Mucosa of gallbladder (tissue), 1 donor: ENCODE measurements around the gene BAZ1A. TPM values are rescaled to one million over a fixed set of nuclear protein-coding genes. Genes with fewer than 3 reads are reported as not detected.
"Not testable (repeated sequence)": the region's sequence is repeated elsewhere in the genome, so short reads cannot be mapped to it uniquely, and the experiment has no call there.

ENCODE experiments used
- DNase-seq: peaks from one replicate; pipeline ENCODE4 v3.0.0-alpha.2; 2020; ENCODE audit warnings: low spot score
- total RNA-seq: library from RNA; stranded (reverse); gene quantifications from one replicate; pipeline ENCODE4 v1.2.1, GENCODE V29; 2021
- donor health status: DM: no; HTN: no; CAD: no.

Gene BAZ1A
- total RNA-seq, 1 donor from 2014 or later = 22.0 TPM

DNA sequence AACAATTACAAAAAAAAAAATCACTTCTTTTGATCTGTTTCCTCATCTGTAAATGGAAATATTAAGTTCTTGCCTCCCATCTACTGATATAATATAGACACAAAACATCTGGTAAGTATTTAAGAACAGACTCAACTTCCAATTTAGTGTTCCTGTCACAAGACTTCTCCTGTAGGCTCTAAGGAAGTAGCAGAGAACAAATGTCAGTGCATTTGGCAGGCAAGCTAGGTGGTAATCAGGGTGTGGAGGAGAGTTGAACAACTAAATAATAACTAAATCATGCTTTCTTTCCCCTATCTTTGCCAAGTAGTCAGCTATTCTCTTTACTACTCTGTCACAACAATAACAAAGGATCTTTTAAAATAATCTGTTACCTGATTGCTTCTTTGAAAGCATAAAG, 22.1 kb downstream of the BAZ1A start:
- DNase-seq = no peak

DNA sequence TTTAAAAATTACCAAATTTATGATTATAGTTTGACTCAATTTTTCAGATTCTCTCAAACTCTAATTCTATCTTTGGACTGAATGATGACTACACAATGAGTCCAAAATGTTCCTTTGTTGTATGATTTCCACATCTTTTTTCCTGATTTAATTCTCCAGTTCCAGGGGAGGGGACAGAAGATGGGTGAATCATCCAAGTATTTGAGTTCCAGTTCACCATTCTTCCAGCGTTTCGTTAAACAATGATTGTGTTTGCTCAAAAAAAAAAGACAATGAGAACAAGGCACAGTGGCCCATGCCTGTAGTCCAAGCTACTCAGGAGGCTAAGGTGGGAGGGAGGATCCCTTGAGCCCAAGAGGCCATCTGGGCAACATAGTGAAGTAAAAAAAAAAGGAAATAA, 23.8 kb downstream of the BAZ1A start:
- DNase-seq = no peak

DNA sequence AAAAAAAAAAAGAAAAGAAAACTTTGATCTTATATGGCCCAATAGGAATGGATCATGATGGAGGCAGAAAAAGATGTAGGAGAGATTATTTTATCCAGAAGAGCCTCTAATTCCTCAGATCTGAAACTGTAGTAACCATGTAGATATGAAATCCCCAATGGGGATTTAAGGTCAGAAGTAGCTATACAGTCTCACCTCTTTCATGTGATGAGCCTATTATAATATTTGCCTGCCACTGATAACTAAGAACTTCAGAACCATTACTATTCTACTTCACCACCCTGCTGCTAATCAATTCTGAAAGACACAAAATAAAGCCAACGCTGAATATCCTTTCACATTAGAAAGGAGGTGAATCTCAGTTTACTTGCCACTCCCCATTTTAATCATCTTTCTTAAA, 29.3 kb downstream of the BAZ1A start:
- DNase-seq = no peak

DNA sequence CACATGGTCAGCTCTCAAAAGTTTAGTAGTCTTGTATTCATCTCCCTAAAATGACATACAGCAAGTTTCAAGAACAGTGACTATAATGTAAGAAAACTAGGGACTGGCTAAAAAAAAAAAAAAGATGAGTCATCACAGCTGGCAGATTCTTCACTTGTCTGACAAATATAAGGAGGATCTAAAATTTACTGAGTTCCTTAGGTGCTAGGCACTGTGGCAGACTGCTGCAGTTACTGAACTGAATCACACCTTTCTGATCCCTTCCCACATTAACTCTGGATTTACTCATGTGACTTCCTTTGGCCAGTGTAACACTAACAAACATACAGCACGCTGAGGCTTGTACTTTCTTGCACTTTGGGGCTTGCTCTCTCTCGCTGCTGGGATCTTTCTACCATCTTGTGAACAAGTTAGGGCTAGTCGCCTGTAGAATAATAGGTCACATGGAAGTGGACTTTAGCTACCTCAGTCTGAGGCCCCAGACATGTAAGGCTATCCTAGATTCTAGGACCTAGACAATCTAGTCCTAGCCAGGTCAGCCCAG, 32.1 kb downstream of the BAZ1A start:
- DNase-seq = no peak

DNA sequence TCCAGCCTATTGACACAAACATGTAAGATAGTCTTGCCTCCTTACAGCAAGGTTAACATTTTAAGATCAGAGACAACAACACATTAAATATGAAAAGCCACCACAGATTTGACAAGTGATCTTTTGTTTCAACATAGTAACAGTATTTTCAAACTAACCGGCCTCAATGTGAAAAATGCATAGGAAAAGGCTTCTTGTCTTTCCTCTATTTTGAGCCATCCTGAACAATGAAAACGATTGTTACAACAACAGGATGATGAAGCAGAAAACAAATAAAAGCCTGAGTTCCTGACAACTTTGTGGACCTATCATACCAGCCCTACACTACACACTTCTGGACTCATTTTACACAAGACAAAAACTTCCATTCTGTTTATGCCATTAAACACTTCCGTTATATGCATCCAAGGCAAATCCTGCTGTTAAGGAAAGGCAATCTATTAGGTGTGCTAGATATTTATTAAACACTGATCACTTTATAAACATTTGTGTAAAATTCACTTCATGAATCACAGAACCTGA, 37.3 kb downstream of the BAZ1A start:
- DNase-seq = no peak

DNA sequence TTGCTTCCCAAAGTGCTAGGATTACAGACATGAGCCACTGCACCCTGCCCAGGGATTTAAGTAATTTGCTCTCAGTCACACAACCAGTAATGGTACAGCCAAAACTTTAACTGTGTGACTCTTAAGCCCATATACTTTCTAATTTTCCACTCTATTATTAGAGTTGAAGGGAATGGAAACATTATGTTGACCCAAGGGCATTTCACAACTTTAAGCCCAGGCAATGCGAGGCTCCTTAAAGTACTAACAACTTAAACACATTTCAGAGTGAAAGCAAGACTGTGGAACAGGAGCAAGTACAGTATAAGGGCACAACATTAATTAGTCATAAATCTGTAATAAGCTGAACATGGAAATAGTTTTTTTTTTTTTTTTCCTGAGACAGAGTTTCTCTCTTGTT, 39.8 kb downstream of the BAZ1A start:
- DNase-seq = no peak

DNA sequence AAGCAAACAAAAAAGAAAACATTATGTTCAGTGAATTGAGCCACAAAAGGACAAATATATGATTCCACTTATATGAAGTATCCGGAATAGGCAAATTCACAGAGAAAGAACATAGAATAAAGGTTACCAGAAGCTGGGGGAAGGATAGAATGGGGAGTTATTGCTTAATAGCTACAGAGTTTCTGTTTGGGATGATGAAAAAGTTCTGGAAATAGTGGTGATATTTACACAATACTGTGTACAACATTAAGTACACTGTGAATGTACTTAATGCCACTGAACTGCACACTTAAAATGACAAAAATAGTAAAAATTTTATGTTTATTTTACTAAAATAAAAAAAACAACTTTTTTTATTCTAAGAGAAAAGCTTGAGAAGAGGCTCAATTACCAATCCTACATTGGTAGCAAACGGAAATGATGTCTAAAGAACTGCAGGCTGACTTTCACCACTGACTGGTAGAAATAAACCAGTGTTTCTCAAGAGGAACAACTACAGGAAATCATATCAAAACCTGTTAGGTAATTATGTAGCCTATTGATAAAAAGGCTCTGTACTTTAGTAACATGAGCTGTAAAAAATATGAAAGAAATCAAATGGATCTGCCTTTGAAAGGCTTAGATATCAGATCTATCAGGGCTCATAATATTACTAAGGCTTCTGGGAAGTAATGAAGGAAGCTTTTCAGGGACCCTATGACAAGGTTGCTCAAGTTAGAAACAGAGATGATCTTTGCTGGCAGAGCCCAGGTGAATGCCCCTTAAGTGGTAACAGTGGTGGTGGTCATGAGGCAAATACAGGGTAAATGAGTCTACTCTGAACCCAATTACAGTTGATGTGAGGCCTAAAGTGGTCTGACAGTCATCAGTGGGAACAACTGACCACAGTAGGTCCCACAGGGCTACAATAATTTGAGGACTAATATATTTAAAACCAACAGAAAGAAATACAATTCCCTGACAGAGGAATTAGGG, 41.3 kb downstream of the BAZ1A start:
- no peak for DNase-seq

DNA sequence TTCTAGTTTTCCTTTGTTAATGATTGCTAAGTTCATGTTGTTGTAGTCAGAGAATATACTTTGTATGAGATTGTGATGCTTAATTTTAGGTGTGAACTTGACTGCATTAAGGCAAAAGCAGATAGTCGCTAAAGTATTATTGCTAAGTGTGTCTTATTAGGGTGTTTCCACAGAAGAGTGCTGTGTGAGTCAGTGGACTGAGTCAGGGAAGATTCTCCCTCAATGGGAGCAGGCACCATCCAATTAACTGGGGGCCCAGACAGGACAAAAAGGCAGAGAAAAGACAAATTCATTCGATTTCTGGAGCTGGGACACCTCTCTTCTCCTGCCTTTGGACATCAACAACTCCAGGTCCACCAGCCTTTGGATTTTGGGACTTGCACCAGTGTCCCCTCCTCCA, 48.5 kb downstream of the BAZ1A start:
- DNase-seq = no peak

DNA sequence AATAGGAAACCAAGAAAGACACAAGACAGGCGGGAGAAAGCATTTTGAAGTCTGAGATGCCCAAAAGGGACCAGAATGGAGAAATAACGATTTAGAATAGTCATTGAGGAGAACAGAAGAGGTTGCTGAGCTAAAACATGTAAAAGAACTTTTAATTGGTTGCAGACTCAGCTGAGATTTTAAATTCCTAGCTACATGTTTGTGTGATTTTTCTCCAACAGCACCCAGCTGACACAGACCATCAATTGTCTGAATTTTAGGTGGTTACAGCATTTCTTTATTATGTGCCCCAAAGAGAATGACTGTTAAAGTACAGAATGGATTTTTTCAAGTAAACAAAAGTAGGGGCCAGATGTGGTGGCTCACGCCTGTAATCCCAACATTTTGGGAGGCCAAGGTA, 50.3 kb downstream of the BAZ1A start:
- DNase-seq = no peak

DNA sequence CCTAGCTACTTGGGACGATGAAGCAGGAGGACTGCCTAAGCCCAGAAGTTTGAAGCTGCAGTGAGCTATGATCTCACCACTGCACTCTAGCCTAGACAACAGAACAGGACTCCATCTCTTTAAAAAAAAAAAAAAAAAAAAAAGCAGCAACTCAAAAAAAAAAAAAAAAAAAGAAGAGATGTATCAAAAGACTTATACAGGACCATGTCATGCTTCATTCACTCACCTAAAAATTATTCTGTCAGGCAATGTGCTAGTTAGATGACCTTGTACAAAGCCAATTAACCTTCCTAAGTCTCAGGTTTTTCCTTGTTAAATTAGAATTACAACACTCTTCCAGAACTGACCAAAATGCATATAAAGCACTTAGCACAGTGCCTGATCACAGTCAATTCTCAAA, 50.9 kb downstream of the BAZ1A start:
- no peak for DNase-seq

DNA sequence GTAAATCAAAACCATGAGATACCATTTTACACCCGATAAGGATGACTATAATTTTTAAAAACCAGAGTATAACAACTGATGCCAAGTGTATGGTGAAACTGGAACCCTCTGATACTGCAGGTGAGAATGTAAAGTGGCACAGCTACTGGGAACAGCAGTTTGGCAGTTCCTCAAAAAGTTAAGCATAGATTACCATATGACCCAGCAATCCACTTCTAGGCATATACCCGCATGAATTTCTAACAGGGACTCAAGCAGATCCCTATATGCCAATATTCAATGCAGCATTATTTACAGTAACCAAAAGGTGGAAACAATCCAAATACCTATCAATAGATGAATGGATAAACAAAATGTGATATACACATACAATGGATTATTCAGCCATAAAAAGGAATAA, 57.4 kb downstream of the BAZ1A start:
- no peak for DNase-seq

DNA sequence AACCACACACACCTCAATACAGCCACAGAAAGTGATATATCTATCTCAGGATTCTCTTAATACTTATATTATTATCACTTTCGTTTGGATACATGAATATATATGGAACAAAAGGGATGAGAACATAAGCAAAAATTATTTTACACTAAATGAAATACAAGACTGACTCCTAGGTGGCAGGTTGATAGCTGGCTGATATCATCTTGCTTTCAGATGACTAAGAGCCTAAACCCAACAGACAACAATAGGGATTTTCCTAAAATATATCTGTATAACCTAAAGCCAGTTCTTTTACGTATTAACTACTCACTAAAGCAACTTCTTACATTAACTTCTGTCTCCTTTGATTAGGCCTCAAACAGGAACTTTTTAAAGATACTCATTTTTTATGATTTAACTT, 65.1 kb downstream of the BAZ1A start:
- no peak for DNase-seq

DNA sequence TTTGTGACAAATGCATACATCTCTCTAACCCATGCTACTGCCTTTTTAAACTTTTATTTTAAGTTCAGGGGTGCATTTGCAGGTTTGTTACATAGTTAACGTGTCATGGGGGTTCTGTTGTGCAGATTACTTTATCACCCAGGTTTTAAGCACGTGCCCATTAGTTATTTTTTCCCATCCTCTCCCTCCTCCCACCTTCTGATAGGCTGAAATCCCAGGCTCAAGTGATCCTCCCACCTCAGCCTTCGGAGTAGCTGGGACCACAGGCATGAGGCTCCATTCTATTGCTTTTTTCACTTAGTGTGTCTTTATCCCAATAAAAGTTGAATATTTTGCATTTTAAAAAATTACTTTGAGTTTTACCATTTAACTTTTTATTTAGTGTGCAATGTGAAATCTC, 68.9 kb downstream of the BAZ1A start:
- DNase-seq = no peak

DNA sequence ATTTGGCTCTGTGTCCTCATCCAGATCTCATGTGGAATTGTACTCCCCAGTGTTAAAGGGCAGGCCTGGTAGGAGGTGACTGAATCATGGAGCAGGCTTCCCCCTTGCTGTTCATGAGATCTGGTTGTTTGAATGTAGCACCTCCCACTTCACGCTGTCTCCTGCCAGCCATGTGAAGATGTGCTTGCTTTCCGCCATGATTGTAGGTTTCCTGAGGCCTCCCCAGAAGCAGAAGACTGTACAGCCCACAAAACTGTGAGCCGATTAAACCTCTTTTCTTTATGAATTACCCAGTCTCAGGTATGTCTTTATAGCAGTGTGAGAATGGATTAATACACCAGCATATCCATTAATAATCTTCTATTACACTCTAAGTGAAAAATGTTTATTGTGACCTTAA, 70.2 kb downstream of the BAZ1A start:
- DNase-seq = no peak

DNA sequence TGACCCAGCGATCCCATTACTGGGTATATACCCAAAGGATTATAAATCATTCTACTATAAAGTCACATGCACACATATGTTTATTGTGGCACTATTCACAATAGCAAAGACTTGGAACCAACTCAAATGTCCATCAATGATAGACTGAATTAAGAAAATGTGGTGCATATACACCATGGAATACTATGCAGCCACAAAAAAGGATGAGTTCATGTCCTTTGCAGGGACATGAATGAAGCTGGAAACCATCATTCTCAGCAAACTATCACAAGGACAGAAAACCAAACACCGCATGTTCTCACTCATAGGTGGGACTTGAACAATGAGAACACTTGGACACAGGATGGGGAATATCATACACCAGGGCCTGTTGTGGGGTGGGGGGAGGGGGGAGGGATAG, 76.3 kb downstream of the BAZ1A start:
- not testable (repeated sequence) for DNase-seq

DNA sequence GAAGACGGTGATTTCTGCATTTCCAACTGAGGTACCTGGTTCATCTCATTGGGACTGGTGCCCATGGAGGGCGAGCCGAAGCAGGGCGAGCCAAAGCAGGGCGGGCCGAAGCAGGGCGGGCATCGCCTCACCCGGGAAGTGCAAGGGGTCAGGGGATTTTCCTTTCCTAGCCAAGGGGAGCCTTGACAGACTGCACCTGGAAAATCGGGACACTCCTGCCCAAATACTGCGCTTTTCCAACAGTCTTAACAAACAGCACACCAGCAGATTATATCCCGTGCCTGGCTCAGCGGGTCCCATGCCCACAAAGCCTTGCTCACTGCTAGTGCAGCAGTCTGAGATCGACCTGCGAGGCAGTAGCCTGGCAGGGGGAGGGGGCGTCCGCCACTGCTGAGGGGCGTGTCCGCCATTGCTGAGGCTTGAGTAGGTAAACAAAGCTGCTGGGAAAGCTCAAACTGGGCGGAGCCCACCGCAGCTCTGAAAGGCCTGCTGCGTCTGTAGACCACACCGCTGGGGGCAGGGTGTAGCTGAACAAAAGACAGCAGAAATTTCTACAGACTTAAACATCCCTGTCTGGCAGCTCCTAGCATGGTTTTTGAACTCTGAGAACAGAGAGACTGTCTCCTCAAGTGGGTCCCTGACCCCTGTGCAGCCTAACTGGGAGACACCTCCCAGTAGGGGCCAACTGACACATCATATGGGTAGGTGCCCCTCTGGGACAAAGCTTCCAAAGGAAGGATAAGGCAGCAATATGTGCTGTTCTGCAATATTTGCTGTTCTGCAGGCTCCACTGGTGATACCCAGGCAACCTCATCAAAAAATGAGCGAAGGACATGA, 77.2 kb downstream of the BAZ1A start:
- DNase-seq = no peak

DNA sequence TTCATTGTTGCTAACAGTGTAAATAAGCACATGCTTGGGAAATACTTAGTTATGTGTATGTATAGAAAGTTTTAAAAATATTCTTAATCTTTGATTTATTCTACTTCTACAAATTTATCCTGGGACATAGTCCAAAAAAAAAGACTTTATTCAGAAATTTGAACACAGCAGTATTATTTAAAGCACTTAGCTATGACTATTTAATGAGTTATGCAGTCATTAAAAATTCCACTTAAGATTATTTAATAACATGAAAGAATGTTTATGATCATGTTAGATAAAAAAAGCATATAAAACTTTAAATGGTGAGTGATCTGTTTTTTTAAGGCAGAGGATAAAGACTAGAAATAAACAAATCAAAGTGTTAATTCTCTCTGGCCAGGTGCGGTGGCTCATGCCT, 78.3 kb downstream of the BAZ1A start:
- no peak for DNase-seq

DNA sequence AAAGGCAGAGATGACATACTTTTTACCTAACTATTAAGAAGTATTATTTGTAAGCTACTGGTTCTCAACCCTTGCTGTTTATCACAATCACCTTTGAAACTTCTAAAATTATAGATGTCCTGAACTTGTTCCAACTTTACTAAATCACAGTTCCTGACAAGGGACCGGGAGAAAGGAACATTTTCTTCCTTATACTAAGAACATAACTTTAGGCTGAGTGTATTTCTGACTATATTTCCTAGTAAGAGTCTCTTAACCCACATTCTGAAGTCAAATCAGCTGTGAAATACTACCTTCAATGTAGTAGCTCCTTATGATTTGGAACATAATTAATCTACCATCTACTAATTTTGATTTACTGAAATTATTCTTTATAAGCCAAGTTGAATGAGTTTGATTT, 80.2 kb downstream of the BAZ1A start:
- DNase-seq = no peak

DNA sequence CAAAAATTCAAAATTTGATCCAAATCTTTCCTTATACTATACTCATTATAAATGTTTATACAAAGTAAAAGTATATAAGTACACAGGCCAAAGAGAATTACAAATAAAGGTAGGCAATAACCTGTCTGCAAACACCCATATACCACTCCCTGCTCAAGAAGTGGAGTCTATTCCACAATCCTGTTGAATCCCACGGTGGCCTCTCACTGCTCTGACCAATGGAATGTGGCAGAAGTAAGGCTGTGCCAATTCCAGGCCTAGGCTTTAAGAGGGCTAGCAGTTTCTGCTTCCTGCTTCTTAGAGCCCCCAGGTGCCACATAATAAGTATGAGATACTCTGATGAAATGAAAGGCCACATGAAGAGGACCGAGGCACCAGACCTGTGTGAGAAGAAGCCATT, 80.9 kb downstream of the BAZ1A start:
- DNase-seq = no peak

DNA sequence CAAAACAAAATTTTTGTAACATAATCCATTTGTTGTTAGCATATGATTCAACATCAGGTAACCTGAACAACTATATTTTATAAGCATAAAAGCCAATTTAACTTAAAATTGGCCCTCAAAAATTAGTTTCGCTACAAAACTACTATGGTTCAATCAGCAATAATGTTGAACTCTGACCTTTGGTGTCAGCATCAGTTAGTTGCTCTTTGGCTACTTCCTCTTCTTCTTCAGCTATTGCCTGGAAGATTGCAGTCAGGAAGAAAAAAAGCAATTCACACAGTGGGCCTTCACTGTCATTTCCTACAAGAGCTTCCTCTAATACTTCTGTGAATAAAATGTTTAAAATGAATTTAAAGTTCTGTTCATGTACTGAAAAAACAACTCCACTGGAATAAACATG, 82.6 kb downstream of the BAZ1A start:
- DNase-seq = no peak

DNA sequence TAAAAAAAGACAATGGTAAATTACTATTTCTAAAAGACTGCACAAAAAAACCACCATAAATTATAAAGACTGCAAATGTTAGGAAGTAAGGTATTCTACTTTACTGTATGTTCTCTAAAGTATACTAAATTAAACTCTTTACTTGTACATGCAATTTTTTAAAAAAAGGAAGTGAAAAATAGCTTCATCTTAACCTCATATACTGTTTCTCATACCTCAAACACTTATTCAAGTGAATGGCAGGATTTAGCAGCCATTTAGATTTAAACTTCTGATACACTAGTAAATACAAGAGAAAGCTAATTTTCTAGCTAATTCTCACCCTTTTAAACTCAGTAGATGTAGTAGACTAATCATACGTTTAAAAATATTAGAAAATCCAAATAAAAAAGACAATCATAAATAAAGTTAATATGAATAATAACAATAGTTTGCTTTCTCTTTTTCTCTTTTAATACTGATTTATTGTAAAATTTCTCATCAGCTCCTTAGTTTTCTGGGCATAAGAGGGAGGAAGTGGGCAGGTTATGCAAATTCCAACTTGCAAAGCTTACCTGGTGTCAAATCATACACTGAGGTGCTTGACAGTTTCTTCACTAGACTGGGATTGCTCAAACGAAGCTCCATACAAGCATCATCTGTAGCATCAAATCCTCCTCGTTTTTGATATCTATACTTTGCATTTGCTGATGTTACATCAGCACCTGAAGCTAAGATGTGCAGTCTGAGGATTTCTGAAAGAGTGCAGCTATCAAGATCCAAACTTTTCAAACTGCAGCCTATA, 89.7 kb downstream of the BAZ1A start:
- no peak for DNase-seq

DNA sequence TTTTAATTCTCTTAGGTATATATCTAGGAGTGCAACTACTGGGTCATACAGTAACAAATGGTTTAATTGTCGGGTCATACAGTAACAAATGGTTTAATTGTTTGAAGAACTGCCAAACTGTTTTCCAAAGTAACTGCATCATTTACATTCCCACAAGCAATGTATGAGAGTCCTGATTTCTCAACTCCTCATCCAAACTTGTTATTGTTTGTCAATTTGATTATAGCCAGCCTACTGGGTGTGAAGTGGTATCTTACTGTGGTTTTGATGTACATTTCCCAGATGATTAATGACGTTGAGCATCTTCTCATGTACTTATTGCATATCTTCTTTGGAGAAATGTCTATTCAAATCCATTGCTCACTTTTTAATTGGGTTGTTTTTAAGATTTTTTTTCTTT, 93.1 kb downstream of the BAZ1A start:
- no peak for DNase-seq
